A673 (cell line): ENCODE measurements around the gene NTRK3. TPM values are rescaled to one million over a fixed set of nuclear protein-coding genes. Genes with fewer than 3 reads are reported as not detected.

ENCODE experiments used
- BruUV-seq: library from RNA; stranded (reverse); fragments of 400-500 nt; replicated peaks from 2 replicates; lab custom pipeline; 2021; lab: Mats Ljungman, UMichigan
- CTCF ChIA-PET: fragments of 300-600 bp; sonication (Branson Sonifier 250); formaldehyde crosslinking; loops from one replicate; lab custom pipeline; 2022; ENCODE audit warnings: antibody characterized with exemption; lab: Charles Lee
- POLR2A ChIA-PET: fragments of 300-600 bp; sonication (Branson Sonifier 250); formaldehyde crosslinking; loops from one replicate; lab custom pipeline; 2022; ENCODE audit warnings: antibody characterized with exemption; ENCODE audit not compliant: low non-redundant PET; lab: Charles Lee
- DNase-seq: peaks from one replicate; pipeline ENCODE4 v3.0.0-alpha.2; 2015; ENCODE audit warnings: low spot score
- H3K27ac ChIP-seq: fragments of 200-600 bp; sonication (generic); 2 replicates; pipeline ENCODE4 v1.5.1; 2016; ENCODE audit warnings: mixed run types, low read depth, mild to moderate bottlenecking, mixed read lengths, antibody characterized with exemption, low read length; ENCODE audit not compliant: poor library complexity, severe bottlenecking
- H3K27me3 ChIP-seq: fragments of 200-600 bp; sonication (generic); replicated peaks from 2 replicates; pipeline ENCODE4 v1.6.1; 2017; ENCODE audit warnings: mixed run types, low read depth, mild to moderate bottlenecking, mixed read lengths, antibody characterized with exemption, low read length; ENCODE audit not compliant: insufficient read depth, poor library complexity
- H3K36me3 ChIP-seq: fragments of 200-600 bp; sonication (generic); 2 replicates; pipeline ENCODE4 v1.6.1; 2016; ENCODE audit warnings: mixed run types, mild to moderate bottlenecking, mixed read lengths, antibody characterized with exemption, low read length; ENCODE audit not compliant: insufficient read depth, poor library complexity, severe bottlenecking
- H3K4me1 ChIP-seq: fragments of 200-600 bp; sonication (generic); 2 replicates; pipeline ENCODE4 v1.6.1; 2017; ENCODE audit warnings: mixed run types, mild to moderate bottlenecking, mixed read lengths, antibody characterized with exemption, low read length; ENCODE audit not compliant: insufficient read depth, poor library complexity, severe bottlenecking
- H3K4me3 ChIP-seq: fragments of 200-600 bp; sonication (generic); 2 replicates; pipeline ENCODE4 v1.5.1; 2016; ENCODE audit warnings: low read depth, mixed run types, mild to moderate bottlenecking, mixed read lengths, low read length; ENCODE audit not compliant: poor library complexity, severe bottlenecking
- H3K9me3 ChIP-seq: fragments of 200-600 bp; sonication (generic); 2 replicates; pipeline ENCODE4 v1.6.1; 2016; ENCODE audit warnings: mixed run types, low read depth, mild to moderate bottlenecking, mixed read lengths, antibody characterized with exemption, low read length; ENCODE audit not compliant: poor library complexity, severe bottlenecking
- EZH2 ChIP-seq: fragments of 200-600 bp; sonication (generic); IDR thresholded peaks from 2 replicates; pipeline ENCODE4 v1.6.1; 2017; ENCODE audit warnings: borderline replicate concordance, low read depth, mild to moderate bottlenecking, mixed read lengths, antibody characterized with exemption, low read length; ENCODE audit not compliant: poor library complexity, severe bottlenecking
- intact Hi-C: fragments of 100-400 bp; cut with micrococcal nuclease; formaldehyde crosslinking; loops from one replicate; pipeline ENCODE4 v1.10.0; 2022; ENCODE audit not compliant: unreplicated experiment
- total RNA-seq: library from RNA; stranded (reverse); gene quantifications from 2 replicates; pipeline ENCODE4 v1.2.3, GENCODE V29; 2021
- TF ChIP-seq, protein P1 (sequence below): fragments of 300-800, 200-600 bp; sonication (generic); conservative IDR thresholded peaks from 2 replicates; pipeline ENCODE4 v1.5.1; 2017; ENCODE audit warnings: low read depth, mild to moderate bottlenecking, antibody characterized with exemption, low read length, moderate library complexity, mixed read lengths

Gene NTRK3
- total RNA-seq, 1 experiment from 2014 or later: not detected

DNA sequence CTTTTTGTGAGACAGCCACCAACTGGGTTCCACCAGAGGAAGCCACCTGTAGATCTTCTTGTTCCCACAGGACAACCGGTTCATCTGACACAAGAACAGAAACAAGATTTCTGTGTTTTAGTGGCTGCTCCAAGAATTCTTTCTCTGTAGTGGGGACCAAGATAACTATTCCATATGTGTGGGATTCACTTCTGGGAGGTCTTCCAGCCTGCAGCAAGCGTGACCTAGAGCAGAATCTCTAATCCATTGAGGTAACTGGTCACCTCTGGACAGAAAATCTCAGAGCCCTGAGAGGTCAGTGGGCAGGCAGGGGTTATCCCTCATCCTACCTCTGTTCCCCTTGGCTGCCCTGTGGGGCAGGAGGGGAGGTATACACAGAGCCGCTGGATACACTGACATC is 311.3 kb downstream of the NTRK3 start:
- Histone ChIP-seq H3K36me3 (no peaks in the 10 kb centered on the region), H3K9me3 (no peaks in the 10 kb centered on the region), H3K27ac (no peak overlapping the region), H3K27me3 (no peaks in the 10 kb centered on the region), H3K4me1 (no peaks in the 10 kb centered on the region), H3K4me3 (no peak overlapping the region)
- TF ChIP-seq, protein P1, sequence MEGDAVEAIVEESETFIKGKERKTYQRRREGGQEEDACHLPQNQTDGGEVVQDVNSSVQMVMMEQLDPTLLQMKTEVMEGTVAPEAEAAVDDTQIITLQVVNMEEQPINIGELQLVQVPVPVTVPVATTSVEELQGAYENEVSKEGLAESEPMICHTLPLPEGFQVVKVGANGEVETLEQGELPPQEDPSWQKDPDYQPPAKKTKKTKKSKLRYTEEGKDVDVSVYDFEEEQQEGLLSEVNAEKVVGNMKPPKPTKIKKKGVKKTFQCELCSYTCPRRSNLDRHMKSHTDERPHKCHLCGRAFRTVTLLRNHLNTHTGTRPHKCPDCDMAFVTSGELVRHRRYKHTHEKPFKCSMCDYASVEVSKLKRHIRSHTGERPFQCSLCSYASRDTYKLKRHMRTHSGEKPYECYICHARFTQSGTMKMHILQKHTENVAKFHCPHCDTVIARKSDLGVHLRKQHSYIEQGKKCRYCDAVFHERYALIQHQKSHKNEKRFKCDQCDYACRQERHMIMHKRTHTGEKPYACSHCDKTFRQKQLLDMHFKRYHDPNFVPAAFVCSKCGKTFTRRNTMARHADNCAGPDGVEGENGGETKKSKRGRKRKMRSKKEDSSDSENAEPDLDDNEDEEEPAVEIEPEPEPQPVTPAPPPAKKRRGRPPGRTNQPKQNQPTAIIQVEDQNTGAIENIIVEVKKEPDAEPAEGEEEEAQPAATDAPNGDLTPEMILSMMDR: no peak
- no peak for TF ChIP-seq EZH2
- ChIA-PET CTCF (no interaction called here), POLR2A (no interaction called here)
- intact Hi-C loops: no loop called here
- no TSS peak for BruUV-seq
- DNase-seq: no peak

DNA sequence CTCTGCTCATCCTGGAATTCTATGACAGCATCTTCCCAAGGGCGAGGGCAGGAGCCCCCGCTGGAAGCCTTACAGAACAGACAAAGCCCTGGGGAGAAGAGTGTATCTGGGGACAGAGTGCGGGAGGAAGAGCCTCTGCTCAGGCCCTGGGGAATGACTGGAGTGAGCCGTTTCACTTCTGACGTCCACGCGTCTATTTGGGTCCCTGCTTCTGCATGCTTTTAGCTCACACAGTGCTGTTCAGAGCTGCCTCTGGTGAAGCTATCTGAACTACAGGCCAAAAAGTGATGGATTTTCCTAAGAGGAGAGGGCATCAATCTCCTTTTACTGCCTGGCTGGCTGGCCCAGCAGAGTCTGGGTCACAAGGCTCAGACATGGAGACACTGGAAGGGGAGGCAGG is 311.8 kb downstream of the NTRK3 start:
- no peak for TF ChIP-seq EZH2
- TF ChIP-seq, protein P1: no peak
- no peak overlapping the region for H3K27ac ChIP-seq
- H3K9me3 ChIP-seq: no peaks in the 10 kb centered on the region
- no TSS peak for BruUV-seq
- no peaks in the 10 kb centered on the region for H3K36me3 ChIP-seq
- H3K27me3 ChIP-seq: no peaks in the 10 kb centered on the region
- CTCF ChIA-PET: no interaction called here
- intact Hi-C loops: no loop called here
- no peak overlapping the region for H3K4me3 ChIP-seq
- POLR2A ChIA-PET: no interaction called here
- H3K4me1 ChIP-seq: no peaks in the 10 kb centered on the region
- no peak for DNase-seq

DNA sequence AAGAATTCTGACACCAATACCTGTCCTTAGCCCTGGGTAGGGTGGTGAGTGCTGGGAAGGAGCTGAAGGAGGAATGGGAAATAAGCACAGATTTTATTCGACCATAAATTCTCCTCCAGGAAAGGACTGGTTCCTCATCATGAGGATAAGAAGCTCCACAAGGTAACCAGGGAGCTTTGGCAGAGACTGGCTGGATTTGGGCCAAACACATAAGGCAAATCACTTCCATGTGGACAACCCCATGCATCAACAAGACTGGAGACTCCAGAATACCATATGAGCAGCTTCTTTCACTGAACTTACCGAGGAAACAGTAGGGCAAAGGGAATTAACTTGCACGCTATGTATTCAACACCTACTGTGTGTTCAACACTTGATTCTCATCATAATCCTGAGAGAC is 312.5 kb downstream of the NTRK3 start:
- H3K4me3 ChIP-seq: no peak overlapping the region
- TF ChIP-seq, protein P1: no peak
- no peak for TF ChIP-seq EZH2
- no peaks in the 10 kb centered on the region for H3K9me3 ChIP-seq
- POLR2A ChIA-PET: no interaction called here
- H3K36me3 ChIP-seq: no peaks in the 10 kb centered on the region
- no peak overlapping the region for H3K27ac ChIP-seq
- intact Hi-C loops: no loop called here
- no peaks in the 10 kb centered on the region for H3K4me1 ChIP-seq
- CTCF ChIA-PET: no interaction called here
- BruUV-seq: no TSS peak
- H3K27me3 ChIP-seq: no peaks in the 10 kb centered on the region
- no peak for DNase-seq
